Neuronal stem cell (in vitro differentiated cells): ENCODE measurements around the gene FRMD4B.

ENCODE experiments used
- DNase-seq: peaks from one replicate; pipeline ENCODE4 v3.0.0-alpha.2; 2013; ENCODE audit warnings: low spot score
- H2AFZ ChIP-seq: one replicate; pipeline ENCODE4 v1.6.1; 2013; ENCODE audit warnings: mild to moderate bottlenecking, low read length, inconsistent platforms
- H2AK5ac ChIP-seq: 2 replicates; pipeline ENCODE4 v1.6.1; 2013; ENCODE audit warnings: low read depth, mild to moderate bottlenecking, inconsistent platforms, low read length, moderate library complexity, mixed read lengths
- H2BK120ac ChIP-seq: 2 replicates; pipeline ENCODE4 v1.6.1; 2013; ENCODE audit warnings: low read depth, mild to moderate bottlenecking, inconsistent platforms, low read length, moderate library complexity, mixed read lengths
- H2BK12ac ChIP-seq: one replicate; pipeline ENCODE4 v1.6.1; 2013; ENCODE audit warnings: low read length, inconsistent platforms
- H2BK15ac ChIP-seq: 2 replicates; pipeline ENCODE4 v1.6.1; 2013; ENCODE audit warnings: mild to moderate bottlenecking, low read length, inconsistent platforms, mixed read lengths
- H2BK5ac ChIP-seq: one replicate; pipeline ENCODE4 v1.6.1; 2013; ENCODE audit warnings: inconsistent platforms, mild to moderate bottlenecking, low read length, moderate library complexity
- H3K14ac ChIP-seq: one replicate; pipeline ENCODE4 v1.6.1; 2013; ENCODE audit warnings: low read length, inconsistent platforms
- H3K18ac ChIP-seq: 2 replicates; pipeline ENCODE4 v1.6.1; 2013; ENCODE audit warnings: low read length, inconsistent platforms
- H3K23ac ChIP-seq: 2 replicates; pipeline ENCODE4 v1.6.1; 2013; ENCODE audit warnings: low read depth, mild to moderate bottlenecking, mixed read lengths, low read length, inconsistent platforms; ENCODE audit not compliant: poor library complexity
- H3K27ac ChIP-seq: replicated peaks from 3 replicates; pipeline ENCODE4 v1.5.1; 2013; ENCODE audit warnings: low read length, inconsistent platforms
- H3K27me3 ChIP-seq, 3 experiments: 2 replicates each; pipeline ENCODE4 v1.6.1; 2013; ENCODE audit warnings: low read length in 3 of 3, mild to moderate bottlenecking in 2 of 3, inconsistent platforms in 1 of 3, low read depth in 1 of 3, mixed read lengths in 1 of 3, moderate library complexity in 1 of 3; ENCODE audit not compliant: control insufficient read depth in 3 of 3, insufficient read depth in 3 of 3
- H3K36me3 ChIP-seq, 2 donors: replicated peaks in 1 of 2; 2 replicates each; pipeline ENCODE4 v1.6.1; 2013; ENCODE audit warnings: low read length in 2 of 2; ENCODE audit not compliant: control insufficient read depth in 2 of 2, insufficient read depth in 2 of 2
- H3K4ac ChIP-seq: 2 replicates; pipeline ENCODE4 v1.6.1; 2013; ENCODE audit warnings: inconsistent platforms, mild to moderate bottlenecking, low read length, moderate library complexity
- H3K4me1 ChIP-seq, 2 donors: 1 replicate in 1 of 2; 2 replicates in 1 of 2; pipeline ENCODE4 v1.6.1; 2013; ENCODE audit warnings: low read length in 2 of 2, low read depth in 1 of 2; ENCODE audit not compliant: control insufficient read depth in 2 of 2, insufficient read depth in 1 of 2
- H3K4me2 ChIP-seq: one replicate; pipeline ENCODE4 v1.6.1; 2013; ENCODE audit warnings: mild to moderate bottlenecking, low read length, inconsistent platforms; ENCODE audit not compliant: insufficient read depth, poor library complexity, severe bottlenecking
- H3K4me3 ChIP-seq, 2 donors: 2 replicates each; pipeline ENCODE4 v1.5.1; 2013; ENCODE audit warnings: low read length in 2 of 2, mild to moderate bottlenecking in 2 of 2, inconsistent platforms in 1 of 2, moderate library complexity in 1 of 2
- H3K79me1 ChIP-seq: one replicate; pipeline ENCODE4 v1.6.1; 2013; ENCODE audit warnings: low read depth, mild to moderate bottlenecking, inconsistent platforms, low read length, moderate library complexity
- H3K9ac ChIP-seq: one replicate; pipeline ENCODE4 v1.6.1; 2013; ENCODE audit warnings: mild to moderate bottlenecking, low read depth, low read length, inconsistent platforms; ENCODE audit not compliant: poor library complexity
- H3K9me3 ChIP-seq, 2 donors: replicated peaks in 1 of 2; 2 replicates each; pipeline versions ENCODE3 to v1.6.1; 2013; ENCODE audit warnings: low read length in 2 of 2, mild to moderate bottlenecking in 2 of 2, inconsistent platforms in 1 of 2, low read depth in 1 of 2, mixed read lengths in 1 of 2, moderate library complexity in 1 of 2; ENCODE audit not compliant: control insufficient read depth in 2 of 2, insufficient read depth in 1 of 2
- H4K8ac ChIP-seq: one replicate; pipeline ENCODE4 v1.6.1; 2013; ENCODE audit warnings: low read depth, mild to moderate bottlenecking, inconsistent platforms, low read length, moderate library complexity
- H4K91ac ChIP-seq: one replicate; pipeline ENCODE4 v1.6.1; 2013; ENCODE audit warnings: low read length, low read depth, mild to moderate bottlenecking, inconsistent platforms; ENCODE audit not compliant: poor library complexity
- WGBS, 2 donors: extraction: QIAGEN DNeasy Blood & Tissue Kit; methylation state at CpG; one replicate each; pipeline ENCODE4 v1.1.7; 2013; ENCODE audit warnings: missing lambda C conversion rate in 2 of 2, mixed read lengths in 1 of 2; ENCODE audit not compliant: insufficient read length in 2 of 2, insufficient replicate concordance in 1 of 2; ENCODE audit errors: extremely low coverage in 2 of 2; 5-methylcytosine and 5-hydroxymethylcytosine counted together

FRMD4B gene

DNA sequence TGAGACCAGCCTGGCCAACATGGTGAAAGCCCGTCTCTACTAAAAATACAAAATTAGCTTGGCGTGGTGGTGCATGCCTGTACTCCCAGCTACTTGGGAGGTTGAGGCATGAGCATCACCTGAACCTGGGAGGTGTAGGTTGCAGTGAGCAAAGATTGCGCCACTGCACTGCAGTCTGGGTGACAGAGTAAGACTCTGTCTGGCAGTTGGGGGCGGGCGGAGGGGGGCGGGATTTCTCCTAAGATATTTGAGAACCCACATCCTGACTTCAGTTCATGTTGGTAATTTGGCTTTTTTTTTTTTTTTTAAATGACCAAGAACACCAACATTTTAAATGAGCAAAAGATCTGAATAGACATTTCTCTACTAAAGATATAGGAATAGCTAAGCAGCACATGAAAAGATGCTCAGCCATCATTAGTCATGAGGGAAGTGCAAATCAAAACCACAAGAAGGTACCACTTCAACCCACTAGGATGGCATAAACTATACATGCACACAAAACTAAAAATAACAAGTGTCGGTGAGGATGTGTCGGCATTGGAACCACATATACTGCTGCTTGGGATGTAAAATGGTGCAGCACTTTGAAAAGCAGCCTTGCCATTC is 187.9 kb downstream of the FRMD4B start:
- Histone ChIP-seq H3K36me3 (peaks cover 0 to 28% of the 10 kb centered on the region in 2 donors), H3K4me2 (no peak overlapping the region)

DNA sequence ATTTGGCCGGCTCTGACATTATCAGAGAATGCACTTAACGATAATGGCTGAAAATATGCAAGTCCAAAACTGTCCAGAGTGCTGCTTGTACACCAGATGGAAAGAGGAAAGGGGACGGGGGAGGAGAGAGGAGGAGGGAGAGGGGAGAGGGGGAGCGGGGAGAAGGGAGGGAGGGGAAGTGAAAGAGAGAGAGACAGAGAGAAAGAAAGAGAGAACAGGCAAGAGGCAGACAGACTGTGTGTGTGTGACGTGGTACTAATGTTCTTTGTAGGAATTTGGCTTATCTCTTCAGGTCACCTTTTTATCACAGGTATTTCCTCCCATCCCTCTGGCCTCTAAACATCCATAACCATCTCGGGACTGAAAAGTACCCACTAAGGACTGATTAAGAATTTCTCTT is 188.4 kb downstream of the FRMD4B start:
- no peak for DNase-seq

More for the DNA sequence above, 187.9 kb downstream of the FRMD4B start:
- no peak overlapping the region for H3K4me3 ChIP-seq
- H3K18ac ChIP-seq: no peak overlapping the region
- H3K14ac ChIP-seq: no peak overlapping the region
- H3K23ac ChIP-seq: no peak overlapping the region
- no peak overlapping the region for H2BK120ac ChIP-seq
- no peaks in the 10 kb centered on the region for H3K27me3 ChIP-seq
- no peak overlapping the region for H2BK12ac ChIP-seq
- no peak overlapping the region for H3K27ac ChIP-seq
- H2BK15ac ChIP-seq: no peak overlapping the region
- no peak overlapping the region for H2BK5ac ChIP-seq
- H3K4ac ChIP-seq: no peak overlapping the region
- H4K8ac ChIP-seq: no peak overlapping the region
- no peaks in the 10 kb centered on the region for H3K9me3 ChIP-seq
- no peak for DNase-seq
- H3K9ac ChIP-seq: no peak overlapping the region
- H3K4me1 ChIP-seq: peaks cover 6 to 9% of the 10 kb centered on the region in 2 donors
- H2AFZ ChIP-seq: no peak overlapping the region
- no peaks in the 10 kb centered on the region for H3K79me1 ChIP-seq
- WGBS, 2 donors: no CpG with 5 or more reads among the region's 8 CpGs
- H4K91ac ChIP-seq: no peak overlapping the region
- H2AK5ac ChIP-seq: no peak overlapping the region

DNA sequence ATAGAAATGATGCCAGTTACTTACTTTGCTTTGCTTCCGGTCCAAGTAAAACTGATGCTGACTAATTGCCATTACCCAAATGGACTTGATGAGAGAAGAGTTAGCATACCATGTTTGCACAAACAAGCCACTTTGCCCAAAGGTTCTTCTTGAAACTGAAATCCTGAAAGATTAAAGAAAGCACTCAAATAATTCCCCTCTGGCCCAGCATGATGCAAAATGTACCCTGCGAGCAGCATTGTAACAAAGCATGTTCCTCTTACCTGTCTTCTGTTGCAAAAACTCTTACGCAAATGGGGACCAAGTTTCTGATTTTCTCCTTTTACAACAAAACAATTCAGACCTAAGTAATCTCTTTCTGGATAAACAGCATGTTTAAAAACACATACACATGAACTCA is 189.0 kb downstream of the FRMD4B start:
- Histone ChIP-seq H3K9ac (no peak overlapping the region), H3K4me3 (no peak overlapping the region), H3K36me3 (peaks cover 3 to 37% of the 10 kb centered on the region in 2 donors), H2BK15ac (no peak overlapping the region), H3K4me1 (peaks cover 6 to 9% of the 10 kb centered on the region in 2 donors), H2BK5ac (no peak overlapping the region), H3K27me3 (no peaks in the 10 kb centered on the region), H3K9me3 (no peaks in the 10 kb centered on the region), H4K91ac (no peak overlapping the region), H3K23ac (no peak overlapping the region), H2BK120ac (no peak overlapping the region), H2AK5ac (no peak overlapping the region), H3K4ac (no peak overlapping the region), H3K14ac (no peak overlapping the region), H3K27ac (no peak overlapping the region), H2AFZ (no peak overlapping the region), H3K4me2 (no peak overlapping the region), H2BK12ac (no peak overlapping the region), H4K8ac (no peak overlapping the region), H3K79me1 (peaks cover 1% of the 10 kb centered on the region), H3K18ac (no peak overlapping the region)
- DNase-seq: no peak
- no CpG with 5 or more reads among the region's 3 CpGs for WGBS, 2 donors

More for the DNA sequence above, 188.4 kb downstream of the FRMD4B start:
- Histone ChIP-seq H2AK5ac (no peak overlapping the region), H3K79me1 (no peaks in the 10 kb centered on the region), H2BK15ac (no peak overlapping the region), H3K18ac (no peak overlapping the region), H2AFZ (no peak overlapping the region), H3K14ac (no peak overlapping the region), H3K27ac (no peak overlapping the region), H3K4ac (no peak overlapping the region), H3K9ac (no peak overlapping the region), H2BK120ac (no peak overlapping the region), H2BK12ac (no peak overlapping the region), H3K23ac (no peak overlapping the region), H2BK5ac (no peak overlapping the region), H3K36me3 (peaks cover 0 to 32% of the 10 kb centered on the region in 2 donors), H3K9me3 (no peaks in the 10 kb centered on the region), H4K91ac (no peak overlapping the region), H3K4me1 (peaks cover 6 to 9% of the 10 kb centered on the region in 2 donors), H3K4me3 (no peak overlapping the region), H3K4me2 (no peak overlapping the region), H4K8ac (no peak overlapping the region), H3K27me3 (no peaks in the 10 kb centered on the region)
- no CpG with 5 or more reads among the region's 6 CpGs for WGBS, 2 donors

DNA sequence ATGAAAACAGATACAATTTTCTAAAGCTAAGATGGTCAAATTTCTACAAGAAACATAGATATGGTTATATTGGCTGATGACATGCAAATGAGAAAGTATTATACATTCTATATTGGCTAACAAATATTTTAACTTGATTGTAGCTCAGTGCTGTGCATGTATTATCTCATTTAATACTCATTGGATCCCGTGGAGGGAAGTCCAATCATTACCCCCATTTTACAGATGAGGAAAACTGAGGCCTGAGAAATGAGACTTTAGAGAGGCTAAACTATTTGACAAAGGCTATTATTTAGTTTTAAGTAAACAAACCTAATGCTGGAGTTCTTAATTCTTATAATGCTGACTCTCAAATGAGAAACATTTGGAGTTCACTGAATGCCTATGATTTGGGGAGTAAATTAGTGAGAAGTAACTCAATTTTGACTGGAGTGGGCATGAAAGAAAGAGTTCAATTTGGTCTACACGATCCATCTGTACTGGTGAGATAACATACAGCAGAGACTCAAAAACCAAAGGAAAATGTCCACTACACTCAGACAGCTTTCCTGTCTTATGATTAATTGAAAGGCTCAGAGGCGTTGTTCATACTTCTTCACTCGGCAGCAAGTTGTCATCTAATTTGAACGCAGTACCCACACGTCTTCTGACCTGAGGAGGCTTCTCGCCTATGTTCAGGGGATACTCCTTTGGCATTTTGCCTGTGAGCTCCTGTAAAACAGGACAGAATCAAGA is 191.3 kb downstream of the FRMD4B start:
- H2BK120ac ChIP-seq: no peak overlapping the region
- H2BK12ac ChIP-seq: no peak overlapping the region
- peaks cover 5 to 47% of the 10 kb centered on the region in 2 donors for H3K36me3 ChIP-seq
- no peak overlapping the region for H3K23ac ChIP-seq
- H3K27me3 ChIP-seq: no peaks in the 10 kb centered on the region
- no peak overlapping the region for H3K27ac ChIP-seq
- no peak overlapping the region for H2BK15ac ChIP-seq
- H3K14ac ChIP-seq: no peak overlapping the region
- no peak for DNase-seq
- no peak overlapping the region for H3K18ac ChIP-seq
- H3K4me1 ChIP-seq: peaks cover 0 to 2% of the 10 kb centered on the region in 2 donors
- H2AFZ ChIP-seq: no peak overlapping the region
- H3K9ac ChIP-seq: no peak overlapping the region
- H2BK5ac ChIP-seq: no peak overlapping the region
- WGBS, 2 donors: no CpG with 5 or more reads among the region's 7 CpGs
- H3K4ac ChIP-seq: no peak overlapping the region
- H3K79me1 ChIP-seq: peaks cover 1% of the 10 kb centered on the region
- no peak overlapping the region for H4K8ac ChIP-seq
- no peak overlapping the region for H3K4me2 ChIP-seq
- H2AK5ac ChIP-seq: no peak overlapping the region
- no peak overlapping the region for H3K4me3 ChIP-seq
- H4K91ac ChIP-seq: no peak overlapping the region
- H3K9me3 ChIP-seq: no peaks in the 10 kb centered on the region
